Panc1 (cell line): ENCODE results near the gene CENATAC. TPM values are rescaled to one million over a fixed set of nuclear protein-coding genes. Genes with fewer than 3 reads are reported as not detected.
A peak's percentile ranks its signal among the peaks of the same experiment; 100 is the strongest.

ENCODE experiments used
- ATAC-seq: fragments of 200-7000 bp; cut with Tn5 transposase; 2 replicates; pipeline ENCODE4 v1.9.1; 2020; ENCODE audit warnings: mild to moderate bottlenecking, moderate library complexity
- BruUV-seq: library from RNA; stranded (reverse); fragments of 400-500 nt; replicated peaks from 2 replicates; lab custom pipeline; 2021; lab: Mats Ljungman, UMichigan
- CTCF ChIA-PET: fragments of 300-600 bp; sonication (Branson Sonifier 250); formaldehyde crosslinking; loops from one replicate; lab custom pipeline; 2022; ENCODE audit warnings: antibody characterized with exemption; lab: Charles Lee
- POLR2A ChIA-PET: fragments of 300-600 bp; sonication (Branson Sonifier 250); formaldehyde crosslinking; loops from one replicate; lab custom pipeline; 2022; ENCODE audit warnings: antibody characterized with exemption; lab: Charles Lee
- DNase-seq: peaks from one replicate; pipeline ENCODE4 v3.0.0-alpha.2; 2010; ENCODE audit warnings: low read depth, low spot score
- H3K27ac ChIP-seq: 2 replicates; pipeline ENCODE4 v1.5.1; 2011; ENCODE audit warnings: mild to moderate bottlenecking, low read length, inconsistent platforms
- H3K27me3 ChIP-seq: fragments of 200-500 bp; sonication (Bioruptor generic); 2 replicates; pipeline ENCODE4 v1.6.0; 2014; ENCODE audit warnings: low read length, inconsistent platforms; ENCODE audit not compliant: control insufficient read depth, insufficient read depth
- H3K36me3 ChIP-seq: fragments of 200-500 bp; sonication (Bioruptor generic); 2 replicates; pipeline ENCODE4 v1.5.1; 2014; ENCODE audit warnings: inconsistent platforms, mild to moderate bottlenecking, low read length, moderate library complexity; ENCODE audit not compliant: control insufficient read depth, insufficient read depth
- H3K4me1 ChIP-seq: 2 replicates; pipeline ENCODE4 v1.5.1; 2011; ENCODE audit warnings: inconsistent platforms, mild to moderate bottlenecking, low read length, moderate library complexity; ENCODE audit not compliant: control insufficient read depth, insufficient read depth
- H3K4me3 ChIP-seq, 2 experiments: 2 replicates each; pipeline ENCODE4 v1.5.1; 2011 to 2012; ENCODE audit warnings: low read depth in 2 of 2, low read length in 2 of 2, mild to moderate bottlenecking in 2 of 2, inconsistent platforms in 1 of 2, moderate library complexity in 1 of 2
- H3K9me3 ChIP-seq: fragments of 200-500 bp; sonication (Bioruptor generic); 2 replicates; pipeline ENCODE4 v1.5.1; 2014; ENCODE audit warnings: low read depth, mild to moderate bottlenecking, inconsistent platforms, low read length, moderate library complexity; ENCODE audit not compliant: control insufficient read depth, insufficient read depth
- CTCF ChIP-seq: fragments of 450-650 bp; IDR thresholded peaks from 2 replicates; pipeline ENCODE4 v1.5.1; 2017; ENCODE audit warnings: mild to moderate bottlenecking
- POLR2AphosphoS5 ChIP-seq: IDR thresholded peaks from 2 replicates; pipeline ENCODE4 v1.6.1; 2012; ENCODE audit warnings: mild to moderate bottlenecking, low read depth, low read length, moderate library complexity
- REST ChIP-seq, 2 experiments: IDR thresholded peaks; 2 replicates each; pipeline ENCODE4 v1.6.1; 2011 to 2012; ENCODE audit warnings: low read depth in 2 of 2, control low read depth in 1 of 2, low read length in 1 of 2, mild to moderate bottlenecking in 1 of 2, moderate library complexity in 1 of 2; ENCODE audit not compliant: insufficient read depth in 1 of 2
- SIN3A ChIP-seq: IDR thresholded peaks from 2 replicates; pipeline ENCODE4 v1.6.1; 2012; ENCODE audit warnings: low read depth, mild to moderate bottlenecking, low read length, moderate library complexity, borderline replicate concordance; ENCODE audit not compliant: insufficient read depth
- TCF7L2 ChIP-seq: IDR thresholded peaks from 2 replicates; pipeline ENCODE4 v1.6.1; 2011; ENCODE audit warnings: mild to moderate bottlenecking, low read depth, low read length, inconsistent platforms
- in situ Hi-C: cut with HindIII; loops from 2 replicates; pipeline ENCODE4 v1.10.0; 2016; ENCODE audit warnings: low sequenced_read_pairs, low pct_unique_long_range_greater_than_20kb
- intact Hi-C: fragments of 100-400 bp; cut with micrococcal nuclease; formaldehyde crosslinking; loops from one replicate; pipeline ENCODE4 v1.10.0; 2022; ENCODE audit not compliant: unreplicated experiment
- microRNA-seq: library from miRNA; unstranded; fragments of <30 nt; microRNA quantifications from one replicate; pipeline ENCODE4 v1.1.0, GENCODE V29; 2020; ENCODE audit not compliant: unreplicated experiment
- total RNA-seq: library from RNA; stranded (reverse); gene quantifications from one replicate; pipeline ENCODE4 v1.2.1, GENCODE V29; 2021; ENCODE audit not compliant: unreplicated experiment

Gene CENATAC
- total RNA-seq, 1 experiment from 2014 or later, result 45.4 TPM

- Histone ChIP-seq H3K36me3 (no peaks in the 10 kb centered on the region; the same call in 1 of the 2 replicates), H3K9me3 (no peaks in the 10 kb centered on the region), H3K4me1 (peaks cover 6% of the 10 kb centered on the region; the same call in 1 of the 2 replicates), H3K27ac (no peak overlapping the region), H3K4me3 (no peak overlapping the region), H3K27me3 (no peaks in the 10 kb centered on the region)
- DNase-seq, result no peak
- intact Hi-C loops, result no loop called here
- ChIA-PET CTCF (no interaction called here), POLR2A (no interaction called here)
- TF ChIP-seq POLR2AphosphoS5 (no peak), SIN3A (no peak), REST (IDR thresholded peaks at IDR 0.05; ENCODE audit: insufficient read depth in 1 of 2, low read depth in 2 of 2, low read length in 1 of 2) (no peak), CTCF (no peak), TCF7L2 (no peak)
- BruUV-seq, result no TSS peak
- in situ Hi-C loops, result no loop called here
- ATAC-seq, result no peak
These were observed 64.8 kb downstream of the CENATAC start for GRCh38 chr11:119062779-119063178.

GRCh38 chr11:119065369-119065768, 67.4 kb downstream of the CENATAC start:
- in situ Hi-C loops (no loop called here), intact Hi-C loops (no loop called here)
- no peak overlapping the region for H3K4me3 ChIP-seq
- H3K27me3 ChIP-seq, result no peaks in the 10 kb centered on the region
- H3K4me1 ChIP-seq, result peaks cover 8% of the 10 kb centered on the region; the same call in 1 of the 2 replicates
- H3K9me3 ChIP-seq, result no peaks in the 10 kb centered on the region
- no TSS peak for BruUV-seq
- H3K36me3 ChIP-seq, result no peaks in the 10 kb centered on the region; the same call in 1 of the 2 replicates
- DNase-seq (no peak), ATAC-seq (0 out of 2 replicates have a peak, but pooled peaks have one; percentile 34)
- TF ChIP-seq CTCF (peak; percentile 85; the same call in 1 of the 2 replicates), TCF7L2 (no peak)
- ChIA-PET CTCF (no interaction called here), POLR2A (no interaction called here)
- H3K27ac ChIP-seq, result no peak overlapping the region

Small RNA genes within 50 kb of the gene (microRNA-seq; reads per million reads assigned to microRNA genes)
- not detected for gene MIR3656

Other genes with a start within 250 kb of the CENATAC start
- gene DDX6, start 207.0 kb upstream of the CENATAC start, total RNA-seq, result 155 TPM
- gene CXCR5, start 114.2 kb upstream of the CENATAC start, total RNA-seq, result not detected
- gene BCL9L, start 72.2 kb upstream of the CENATAC start, total RNA-seq, result 234 TPM
- gene UPK2, start 41.8 kb upstream of the CENATAC start, total RNA-seq, result 0.92 TPM
- not detected for gene FOXR1, start 26.4 kb upstream of the CENATAC start, total RNA-seq
- gene RPS25, start 20.2 kb downstream of the CENATAC start, total RNA-seq, result 1,083 TPM
- gene TRAPPC4, start 20.6 kb downstream of the CENATAC start, total RNA-seq, result 78.9 TPM
- 33.2 TPM for gene SLC37A4, start 32.7 kb downstream of the CENATAC start, total RNA-seq
- gene HYOU1, start 59.1 kb downstream of the CENATAC start, total RNA-seq, result 268 TPM
- gene VPS11, start 69.7 kb downstream of the CENATAC start, total RNA-seq, result 28.2 TPM
- 61.6 TPM for gene HMBS, start 86.7 kb downstream of the CENATAC start, total RNA-seq
- gene DPAGT1, start 103.7 kb downstream of the CENATAC start, total RNA-seq, result 72.1 TPM
- gene C2CD2L, start 109.2 kb downstream of the CENATAC start, total RNA-seq, result 10.1 TPM
- gene HINFP, start 123.4 kb downstream of the CENATAC start, total RNA-seq, result 52.7 TPM
- 0.39 TPM for gene ABCG4, start 150.9 kb downstream of the CENATAC start, total RNA-seq
- 25.2 TPM for gene NLRX1, start 170.6 kb downstream of the CENATAC start, total RNA-seq
- 0.23 TPM for gene NHERF4, start 187.3 kb downstream of the CENATAC start, total RNA-seq
- 69.9 TPM for gene CBL, start 208.2 kb downstream of the CENATAC start, total RNA-seq